Measurements from ENCODE around the gene RDH13. TPM values are rescaled to one million over a fixed set of nuclear protein-coding genes. Genes with fewer than 3 reads are reported as not detected.

RDH13 gene
- total and polyA plus RNA-seq, 2 of the 8 experiments (the other 6 are each of a cell fraction or from before 2014, with no cell fraction given): 15.9 to 31.5 TPM

- no peak overlapping the region for H3K14ac ChIP-seq (ENCODE audit: insufficient read length)
- H4K8ac ChIP-seq (ENCODE audit: extremely low read depth, insufficient read depth, low read length): no peak overlapping the region
- POLR2A ChIA-PET (ENCODE audit: partially characterized antibody): interaction anchor here (1.0 kb wide), 1 partner anchor 20 kb away, joined by 3 read pairs; no protein-coding TSS in a partner anchor
- no peak overlapping the region for H2BK20ac ChIP-seq (ENCODE audit: low read length)
- H3K79me2 ChIP-seq (ENCODE audit: control insufficient read depth in 1 of 2, insufficient read depth in 2 of 2, low read length in 2 of 2): peaks cover 0 to 16% of the 10 kb centered on the region in 2 experiments; a peak in 1 of 4 replicates
- H2AK5ac ChIP-seq (ENCODE audit: low read depth, low read length): no peak overlapping the region
- H4K20me1 ChIP-seq (replicated peaks in 1 of 2; ENCODE audit: control insufficient read depth in 1 of 2, insufficient read depth in 2 of 2, low read length in 2 of 2): peaks cover 2 to 3% of the 10 kb centered on the region in 2 experiments
- no peak overlapping the region for H3K23ac ChIP-seq (ENCODE audit: insufficient read length)
- CTCF ChIA-PET (ENCODE audit: partially characterized antibody): no interaction called here
- no peak for DNase-seq (ENCODE audit: low read depth in 1 of 2, low spot score in 2 of 2)
- WGBS, 2 experiments (ENCODE audit: extremely low coverage in 1 of 2, insufficient coverage in 1 of 2, insufficient read length in 1 of 2, insufficient replicate concordance in 2 of 2, low coverage in 1 of 2, low lambda C conversion rate in 2 of 2, missing lambda C conversion rate in 1 of 2): 95% methylated on average over 13 of the region's 13 CpGs; no CpG with 5 or more reads in 1 of the 2 experiments
- no peak overlapping the region for H3K4me2 ChIP-seq (ENCODE audit: insufficient read depth in 1 of 2, low read depth in 2 of 2, low read length in 2 of 2)
- no peak overlapping the region for H2AFZ ChIP-seq (ENCODE audit: low read length)
- H3K56ac ChIP-seq (replicated peaks; ENCODE audit: insufficient read length, low read depth, low read length): no peak overlapping the region
- H3K23me2 ChIP-seq (ENCODE audit: low read depth, low read length): no peaks in the 10 kb centered on the region; the same call in 1 of the 2 replicates
- H2BK120ac ChIP-seq (replicated peaks; ENCODE audit: low read depth, low read length): no peak overlapping the region
- H3K4me3 ChIP-seq (ENCODE audit: extremely low read depth in 1 of 4, insufficient read depth in 2 of 4, low read depth in 3 of 4, low read length in 4 of 4): no peak overlapping the region
- H4K91ac ChIP-seq (replicated peaks; ENCODE audit: insufficient read length, low read length): no peak overlapping the region
- H4K5ac ChIP-seq (ENCODE audit: insufficient read length, low read depth, low read length): no peak overlapping the region
- no peak overlapping the region for H2BK15ac ChIP-seq (ENCODE audit: low read length)
- peaks cover 0 to 3% (median 0%) of the 10 kb centered on the region in 4 experiments; a peak in 1 of 7 replicates for H3K4me1 ChIP-seq (replicated peaks in 1 of 4; ENCODE audit: control insufficient read depth in 3 of 4, insufficient read depth in 4 of 4, low read length in 3 of 4)
- peaks cover 4% of the 10 kb centered on the region; the same call in 1 of the 2 replicates for H3K79me1 ChIP-seq (ENCODE audit: low read depth, low read length)
- H3K18ac ChIP-seq (ENCODE audit: extremely low read depth, low read length): no peak overlapping the region
- H3K9ac ChIP-seq (replicated peaks in 1 of 4; ENCODE audit: extremely low read depth in 1 of 4, low read depth in 3 of 4, low read length in 3 of 4): no peak overlapping the region
- H3K27me3 ChIP-seq (replicated peaks in 1 of 4; ENCODE audit: control insufficient read depth in 3 of 4, extremely low read depth in 1 of 4, insufficient read depth in 3 of 4, low read length in 3 of 4): no peaks in the 10 kb centered on the region
- no peaks in the 10 kb centered on the region for H3K36me3 ChIP-seq (ENCODE audit: control insufficient read depth in 2 of 4, insufficient read depth in 4 of 4, low read length in 3 of 4)
- no peak overlapping the region for H2BK5ac ChIP-seq (ENCODE audit: low read depth, low read length)
- H3K27ac ChIP-seq (ENCODE audit: low read depth, low read length): no peak overlapping the region
- H3K4ac ChIP-seq (replicated peaks; ENCODE audit: insufficient read length, low read depth, low read length): no peak overlapping the region
- FAIRE-seq: no peak
- no peak overlapping the region for H2BK12ac ChIP-seq (ENCODE audit: low read depth, low read length)
- no peaks in the 10 kb centered on the region for H3K9me3 ChIP-seq (ENCODE audit: insufficient read depth in 2 of 2, low read depth in 1 of 2, low read length in 1 of 2)
- TF ChIP-seq CBX8 (IDR thresholded peaks at IDR 0.05; ENCODE audit: borderline replicate concordance, low read depth, low read length): no peak
- no peak for TF ChIP-seq CTBP2 (IDR thresholded peaks at IDR 0.05; ENCODE audit: borderline replicate concordance, insufficient read depth, insufficient read length, low read length)
- no peak for TF ChIP-seq ATF3 (IDR thresholded peaks at IDR 0.05; ENCODE audit: insufficient read depth, low read depth, low read length)
- no peak for TF ChIP-seq TAF7 (optimal IDR thresholded peaks at IDR 0.05; ENCODE audit: borderline replicate concordance, low read depth, low read length)
- TF ChIP-seq CEBPB (IDR thresholded peaks at IDR 0.05; ENCODE audit: low read depth, low read length): no peak
- no peak for TF ChIP-seq SP4 (IDR thresholded peaks at IDR 0.05; ENCODE audit: low read length)
- TF ChIP-seq GABPA (IDR thresholded peaks at IDR 0.05; ENCODE audit: borderline replicate concordance, insufficient read depth, low read length): no peak
Measured at GRCh38 chr19:55034751-55035150, 28.2 kb downstream of the RDH13 start.
